GM18868 (cell line): ENCODE data around the gene FBXL15.

Source experiments
- ATAC-seq: cut with Tn5 transposase; IDR thresholded peaks from one replicate; pipeline ENCODE4 v1.9.1; 2021; ENCODE audit warnings: mild to moderate bottlenecking, moderate library complexity; ENCODE audit not compliant: unreplicated experiment

Gene FBXL15

GRCh38 chr10:102420714-102421506 is at the start of gene FBXL15:
Gene FBXL15 (plus strand): TSS chr10:102420836. CDS start chr10:102421130, 294 bp downstream.
- peak; percentile 70 for ATAC-seq

- no peak for ATAC-seq
Observed at GRCh38 chr10:102371295-102371694, 49.3 kb upstream of the FBXL15 start.

GRCh38 chr10:102375250-102375649 is 45.4 kb upstream of the FBXL15 start:
- ATAC-seq = no peak

DNA sequence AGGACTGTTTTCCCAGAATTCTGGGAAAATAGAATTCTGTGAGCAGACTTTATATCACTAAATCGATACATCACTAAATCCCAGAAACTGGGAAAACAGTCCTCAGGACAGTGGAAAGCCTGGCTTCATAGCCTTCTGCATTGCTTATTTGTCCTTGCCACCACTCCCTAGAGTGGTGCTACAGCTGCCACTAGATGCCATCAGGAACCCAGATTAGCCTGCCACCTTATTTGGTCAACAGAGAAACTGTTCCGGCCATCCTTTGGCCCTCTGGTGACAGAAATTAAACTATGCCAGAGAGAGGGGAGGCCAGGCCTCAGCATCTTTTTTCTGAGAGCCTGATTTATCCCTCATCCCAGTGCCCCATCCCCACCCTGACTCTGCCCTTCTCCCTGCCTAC is 44.8 kb upstream of the FBXL15 start:
- no peak for ATAC-seq

- no peak for ATAC-seq
Observed at GRCh38 chr10:102376901-102377300, 43.7 kb upstream of the FBXL15 start.

DNA sequence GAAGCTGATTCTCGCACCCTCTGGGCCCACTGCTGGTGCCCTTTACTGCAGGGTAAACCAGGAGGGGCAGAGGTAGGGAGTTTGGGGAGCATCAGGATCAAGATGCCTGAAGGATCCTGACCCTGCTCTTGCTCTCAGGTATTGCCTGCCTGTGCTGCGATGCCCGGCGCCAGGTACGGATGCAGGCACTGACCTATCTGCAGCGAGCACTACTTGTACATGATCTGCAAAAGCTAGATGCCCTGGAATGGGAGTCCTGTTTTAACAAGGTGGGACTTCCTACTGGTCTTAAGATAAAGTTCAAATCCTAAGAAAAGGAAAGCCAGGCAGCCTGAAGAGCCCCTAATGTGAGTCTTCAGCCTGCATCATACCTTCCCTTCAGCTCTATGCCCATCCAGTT is 41.3 kb upstream of the FBXL15 start:
- no peak for ATAC-seq

DNA sequence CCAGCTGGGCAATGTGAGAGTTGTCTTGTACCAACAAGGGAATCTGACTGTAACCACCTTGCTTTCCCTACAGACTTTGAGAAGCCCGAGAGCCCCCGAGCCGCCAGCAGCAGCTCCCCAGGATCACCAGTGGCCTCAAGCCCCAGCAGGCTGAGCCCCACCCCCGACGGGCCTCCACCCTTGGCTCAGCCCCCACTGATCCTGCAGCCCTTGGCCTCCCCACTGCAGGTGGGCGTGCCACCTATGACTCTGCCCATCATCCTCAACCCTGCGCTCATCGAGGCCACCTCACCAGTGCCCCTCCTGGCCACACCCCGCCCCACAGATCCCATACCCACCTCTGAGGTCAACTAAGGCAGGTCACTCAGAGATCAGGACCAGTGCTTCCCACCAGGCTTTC is 38.7 kb upstream of the FBXL15 start:
- ATAC-seq = no peak

GRCh38 chr10:102382871-102383270 is 37.8 kb upstream of the FBXL15 start:
- ATAC-seq = no peak

DNA sequence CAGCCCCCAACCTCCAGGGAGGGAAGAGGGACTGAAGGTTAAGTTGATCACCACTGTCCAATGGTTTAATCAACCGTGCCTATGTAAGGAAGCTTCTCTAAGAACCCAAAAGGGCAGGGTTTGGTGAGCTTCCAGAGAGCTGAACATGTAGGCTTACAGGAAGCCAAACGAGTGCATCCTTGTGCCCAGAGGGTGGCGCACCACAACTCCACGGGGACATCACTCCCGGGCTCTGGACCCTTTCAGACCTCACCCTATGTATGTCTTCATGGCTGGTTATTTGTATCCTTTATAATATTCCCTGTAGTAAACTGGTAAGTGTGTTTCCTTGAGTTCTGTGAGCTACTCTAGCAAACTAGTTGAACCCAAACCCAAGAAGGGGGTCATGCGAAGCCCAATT is 36.6 kb upstream of the FBXL15 start:
- ATAC-seq = no peak

DNA sequence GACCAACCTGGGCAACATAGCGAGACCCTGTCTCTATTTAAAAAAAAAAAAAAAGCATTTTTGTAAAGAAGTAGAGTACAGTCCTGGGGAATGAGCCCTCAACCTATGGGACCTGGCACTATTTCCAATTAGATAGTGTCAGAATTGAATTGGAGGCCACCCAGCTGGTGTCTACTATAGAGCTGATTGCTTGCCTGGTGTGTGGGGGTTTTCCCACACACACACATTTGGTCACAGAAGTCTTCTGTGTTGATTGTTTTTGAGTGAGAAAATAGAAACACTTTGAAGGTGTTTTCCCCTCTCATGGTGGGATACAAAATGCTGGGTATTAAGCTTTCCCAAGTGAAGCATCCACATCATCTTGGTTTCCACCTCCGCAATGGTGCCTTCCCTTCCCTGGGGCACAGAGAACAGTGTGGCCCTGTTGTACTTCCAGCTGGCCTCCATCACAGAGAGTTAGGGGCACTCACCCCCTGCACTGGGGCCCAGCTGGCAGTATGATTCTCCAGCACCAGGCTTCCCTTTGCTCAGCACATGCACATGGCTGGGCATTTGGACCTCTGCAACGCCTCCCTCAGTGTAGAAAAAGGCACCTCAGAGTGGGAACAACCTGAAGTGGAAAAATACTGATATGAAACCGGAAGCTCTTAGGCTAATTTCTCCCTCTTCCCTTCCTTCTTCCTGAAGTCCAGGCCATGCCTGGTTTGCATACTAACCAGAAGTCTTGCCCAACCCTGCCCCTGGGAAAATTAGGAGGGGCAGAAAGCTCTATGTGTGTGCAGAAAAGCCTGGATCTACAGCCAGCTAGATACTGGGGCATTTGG is 35.8 kb upstream of the FBXL15 start:
- ATAC-seq = no peak

DNA sequence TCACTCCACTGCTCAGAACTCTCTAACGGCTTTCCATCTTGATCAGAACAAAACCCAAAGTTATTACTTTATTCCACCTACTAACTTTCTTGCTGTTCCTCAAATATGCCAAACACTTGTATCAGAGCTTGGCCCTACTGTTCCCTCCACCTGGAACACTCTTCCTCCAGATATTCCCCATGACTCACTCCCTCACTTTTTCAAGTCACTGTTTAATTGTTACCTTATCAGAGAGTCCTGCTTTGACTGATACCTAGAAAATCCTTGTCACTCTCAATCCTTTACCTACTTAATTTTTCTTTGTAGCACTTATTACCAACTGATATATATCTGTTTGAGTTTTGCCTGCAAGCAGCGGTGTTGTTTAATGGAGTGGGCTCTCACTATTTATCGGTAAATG is 30.7 kb upstream of the FBXL15 start:
- ATAC-seq = no peak

- ATAC-seq = no peak
Observed at GRCh38 chr10:102392306-102392705, 28.3 kb upstream of the FBXL15 start.

GRCh38 chr10:102393411-102394078 is 27.1 kb upstream of the FBXL15 start:
- ATAC-seq = no peak

DNA sequence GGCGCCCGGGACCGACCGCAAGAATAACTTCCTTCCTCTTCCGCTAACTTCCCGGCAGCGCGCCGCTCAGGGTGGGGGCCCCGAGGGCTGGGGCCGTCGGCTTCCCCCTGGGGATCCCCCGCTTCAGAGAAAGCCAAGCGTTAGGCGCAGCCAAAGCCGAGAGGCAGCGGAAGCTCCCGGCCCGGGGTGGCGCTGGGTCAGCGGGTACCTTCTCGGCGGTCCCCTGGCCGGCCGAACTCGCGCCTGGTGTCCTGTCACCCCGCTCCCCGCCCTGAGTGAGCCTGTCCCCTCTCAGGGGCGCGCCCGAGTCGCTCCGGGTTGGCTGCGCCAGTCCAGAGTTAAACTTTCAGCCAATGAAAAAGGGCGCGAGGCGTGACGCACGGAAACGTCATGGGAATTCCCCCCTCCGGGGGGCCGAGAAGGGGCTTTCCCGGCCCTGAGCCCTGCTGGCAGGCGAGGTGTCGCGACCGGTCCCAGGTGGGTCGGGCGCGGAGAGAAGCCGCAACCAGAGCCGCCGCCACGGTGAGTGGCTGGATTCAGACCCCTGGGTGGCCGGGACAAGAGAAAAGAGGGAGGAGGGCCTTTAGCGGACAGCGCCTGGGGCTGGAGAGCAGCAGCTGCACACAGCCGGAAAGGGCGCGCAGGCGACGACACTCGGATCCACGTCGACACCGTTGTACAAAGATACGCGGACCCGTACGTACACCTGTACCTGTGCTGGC is 26.4 kb upstream of the FBXL15 start:
- ATAC-seq = peak; percentile 78

DNA sequence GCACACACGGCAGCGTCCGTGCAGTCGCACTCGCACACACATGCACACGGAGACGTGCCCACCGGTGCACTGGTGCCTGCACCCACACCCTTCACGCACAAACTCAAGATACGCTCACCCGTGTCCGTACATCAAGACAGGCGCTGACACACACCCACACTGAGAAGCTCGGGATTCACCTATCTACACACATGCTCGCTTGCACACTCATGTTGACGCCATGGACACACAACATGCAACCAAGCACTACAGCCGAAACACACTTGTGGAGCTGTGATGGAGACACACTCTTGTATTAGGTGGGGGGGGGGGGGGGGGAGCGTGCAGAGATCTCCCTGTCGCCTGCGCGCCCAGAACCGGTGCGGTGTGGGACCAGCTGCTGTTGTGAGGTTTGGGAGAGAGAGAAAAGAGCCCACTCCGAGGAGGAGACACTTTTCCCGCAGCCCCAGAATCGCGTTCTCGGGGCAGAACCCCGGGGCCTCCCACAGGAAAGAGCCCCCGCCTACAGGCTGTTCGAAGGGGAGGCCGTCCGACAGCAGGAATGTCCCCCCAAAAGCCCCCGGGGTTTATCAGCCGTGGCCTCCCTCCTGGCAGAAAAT is 25.7 kb upstream of the FBXL15 start:
- ATAC-seq = peak; percentile 3

GRCh38 chr10:102395400-102396316 is 25.0 kb upstream of the FBXL15 start, which contains the start of gene NFKB2:
Gene NFKB2 (plus strand): TSS chr10:102395705. CDS start chr10:102395960, 255 bp downstream.
- ATAC-seq = peak; percentile 29

DNA sequence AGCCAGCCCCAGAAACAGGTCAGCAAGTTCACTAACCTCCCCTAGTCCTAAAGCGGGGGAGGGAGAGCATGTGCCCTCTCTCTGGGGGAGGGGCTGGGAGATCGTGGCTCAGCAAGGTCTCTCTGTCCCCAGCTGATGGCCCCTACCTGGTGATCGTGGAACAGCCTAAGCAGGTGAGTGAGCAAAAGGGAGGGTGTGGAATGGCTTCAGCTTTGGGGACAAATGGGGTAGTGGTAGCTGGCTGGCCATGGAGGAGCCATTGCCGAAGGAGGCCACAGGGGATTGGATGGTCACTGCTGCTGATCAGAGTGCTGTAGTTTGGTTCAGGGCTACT is 24.4 kb upstream of the FBXL15 start:
- ATAC-seq = no peak

GRCh38 chr10:102396730-102397151 is 23.9 kb upstream of the FBXL15 start:
- no peak for ATAC-seq
